GM18870 (cell line): ENCODE measurements around the gene GATA3.
A peak's percentile ranks its signal among the peaks of the same experiment; 100 is the strongest.

Experiments
- ATAC-seq: cut with Tn5 transposase; IDR thresholded peaks from one replicate; pipeline ENCODE4 v1.9.1; 2021; ENCODE audit warnings: moderate library complexity; ENCODE audit not compliant: unreplicated experiment

Gene GATA3

DNA sequence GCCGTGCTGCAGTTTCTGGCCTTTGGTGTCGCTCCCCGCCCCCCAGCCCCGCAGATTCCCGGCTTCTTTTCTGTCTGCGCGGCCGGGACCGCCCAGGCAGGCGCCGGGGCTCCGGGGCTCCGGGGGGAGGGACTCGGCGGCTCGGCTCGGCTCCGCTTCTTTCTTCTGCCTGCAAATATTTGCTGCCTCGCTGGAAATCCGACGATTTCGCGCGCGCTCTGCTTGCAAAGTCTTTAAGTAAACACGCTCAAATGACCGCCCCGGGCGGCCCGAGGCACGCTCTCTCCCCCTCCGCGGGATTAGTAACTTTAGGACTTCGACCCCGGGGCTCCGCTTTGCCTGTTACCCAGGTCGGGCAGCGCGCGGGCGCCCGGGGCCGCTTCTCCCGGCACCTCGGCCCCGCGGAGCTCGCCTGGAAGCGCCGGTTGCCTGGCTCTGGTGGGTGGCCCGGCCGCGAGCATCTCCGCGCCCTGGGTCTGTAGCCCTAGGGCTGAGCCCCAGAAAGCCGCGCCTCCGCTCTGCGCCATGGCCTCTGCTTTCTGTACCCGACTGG, 3.9 kb upstream of the GATA3 start:
- no peak for ATAC-seq

DNA sequence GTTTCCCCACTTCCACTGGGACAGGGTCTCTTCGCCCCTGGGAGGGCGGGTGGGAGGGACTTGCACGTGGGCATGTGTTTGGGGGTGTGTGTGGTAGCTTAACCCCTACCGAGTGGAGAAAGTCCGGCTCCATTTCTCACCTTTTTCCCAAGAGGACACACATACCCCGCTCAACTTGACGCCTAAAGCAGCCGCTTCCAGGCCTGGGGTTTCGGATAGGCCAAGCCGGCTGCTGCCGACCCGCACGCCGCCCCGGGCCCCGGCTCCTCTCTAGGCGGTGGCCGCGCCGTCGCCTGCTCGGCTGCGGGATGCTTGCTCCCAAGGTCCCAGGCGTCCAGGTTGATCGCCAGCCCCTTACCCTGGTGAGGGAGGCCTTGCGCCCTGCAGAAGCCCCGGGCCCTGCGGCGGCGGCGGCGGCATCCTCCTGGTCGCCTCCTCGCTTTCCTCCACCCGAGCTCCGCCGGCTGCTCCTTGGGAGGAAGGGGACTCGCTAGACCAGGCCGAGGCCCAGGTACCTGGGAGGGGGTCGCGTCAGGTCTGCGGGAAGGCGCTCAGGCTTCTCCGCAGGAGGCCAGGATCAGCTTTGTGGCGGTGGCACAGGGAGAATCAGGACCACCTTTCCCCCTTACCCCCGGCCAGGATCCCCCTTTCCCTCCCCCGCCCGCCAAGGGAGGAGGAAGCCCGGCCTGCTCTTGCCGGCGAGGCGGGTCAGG, 3.2 kb upstream of the GATA3 start:
- no peak for ATAC-seq

DNA sequence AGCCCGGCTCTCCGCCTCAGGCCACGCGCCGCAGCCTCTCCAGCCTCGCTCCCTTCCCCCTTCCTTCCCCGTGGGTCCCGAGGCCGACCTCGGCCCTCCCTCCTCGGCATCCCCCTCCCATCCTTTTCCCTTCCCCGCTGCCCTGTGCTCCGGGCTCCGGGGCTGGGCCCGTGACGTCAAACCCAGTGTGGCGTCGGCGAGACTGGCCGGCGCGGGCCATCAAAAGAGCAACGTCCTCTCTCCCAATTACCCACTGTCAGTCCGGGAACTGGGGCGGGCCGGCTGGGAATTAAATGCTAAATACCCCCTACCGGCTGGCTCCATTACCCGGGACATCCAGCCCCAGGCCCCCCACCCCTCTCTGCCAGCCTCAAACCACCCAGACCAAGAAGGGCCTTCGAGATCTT, 2.6 kb upstream of the GATA3 start:
- ATAC-seq: no peak

DNA sequence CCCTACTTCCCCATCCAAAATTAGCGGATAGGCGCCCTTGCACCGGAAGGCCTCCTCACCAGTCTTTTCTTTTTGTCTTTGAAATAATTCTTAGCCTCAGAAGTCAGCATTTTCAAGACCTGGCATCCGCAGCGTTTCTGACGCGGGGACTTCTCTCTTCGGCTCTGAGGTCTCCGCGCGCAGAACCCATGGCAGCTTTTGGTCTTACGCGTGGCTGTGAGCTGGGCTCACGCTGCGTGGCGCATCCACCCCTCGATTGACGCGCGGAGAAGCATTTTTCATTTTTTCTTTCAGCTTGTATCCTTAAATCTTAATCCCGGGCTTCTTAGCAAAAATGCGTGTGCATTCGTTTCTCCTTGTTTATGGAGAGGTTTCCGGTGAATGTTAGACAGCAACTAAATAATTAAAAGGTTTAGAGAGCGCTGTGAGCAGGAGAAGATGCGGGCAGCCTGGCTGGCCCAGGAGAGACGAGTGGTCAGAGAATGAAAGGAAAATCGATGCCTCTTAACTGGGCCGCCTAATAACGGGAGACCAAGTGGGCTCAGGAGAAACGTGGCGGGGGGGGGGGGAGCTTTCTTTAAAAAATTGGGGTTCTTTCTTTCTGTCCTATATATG, 2.0 kb upstream of the GATA3 start:
- ATAC-seq: no peak

DNA sequence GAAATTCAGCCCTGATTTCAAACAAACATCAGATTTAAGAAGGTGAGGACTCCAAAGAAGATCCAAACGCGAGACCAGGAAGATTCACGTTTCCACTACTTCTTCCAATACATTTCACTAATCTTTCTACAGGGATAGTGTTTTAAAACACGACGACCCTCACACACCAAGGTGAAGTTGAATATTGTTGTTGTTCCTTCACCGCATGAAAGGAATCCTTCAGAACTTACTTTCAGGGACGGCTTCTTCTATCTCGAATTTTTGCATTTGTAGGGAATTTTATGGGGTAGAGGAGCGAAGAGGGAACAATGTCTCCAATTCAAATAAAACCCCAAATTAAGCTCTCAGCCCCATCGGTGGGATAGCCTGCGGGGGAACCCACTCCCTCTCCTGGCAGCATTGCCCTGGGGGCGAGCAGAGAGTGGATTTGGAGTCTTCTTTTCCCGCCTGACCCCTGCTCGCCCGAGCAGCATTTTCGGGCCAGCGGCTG, 1.5 kb upstream of the GATA3 start:
- ATAC-seq: no peak

DNA sequence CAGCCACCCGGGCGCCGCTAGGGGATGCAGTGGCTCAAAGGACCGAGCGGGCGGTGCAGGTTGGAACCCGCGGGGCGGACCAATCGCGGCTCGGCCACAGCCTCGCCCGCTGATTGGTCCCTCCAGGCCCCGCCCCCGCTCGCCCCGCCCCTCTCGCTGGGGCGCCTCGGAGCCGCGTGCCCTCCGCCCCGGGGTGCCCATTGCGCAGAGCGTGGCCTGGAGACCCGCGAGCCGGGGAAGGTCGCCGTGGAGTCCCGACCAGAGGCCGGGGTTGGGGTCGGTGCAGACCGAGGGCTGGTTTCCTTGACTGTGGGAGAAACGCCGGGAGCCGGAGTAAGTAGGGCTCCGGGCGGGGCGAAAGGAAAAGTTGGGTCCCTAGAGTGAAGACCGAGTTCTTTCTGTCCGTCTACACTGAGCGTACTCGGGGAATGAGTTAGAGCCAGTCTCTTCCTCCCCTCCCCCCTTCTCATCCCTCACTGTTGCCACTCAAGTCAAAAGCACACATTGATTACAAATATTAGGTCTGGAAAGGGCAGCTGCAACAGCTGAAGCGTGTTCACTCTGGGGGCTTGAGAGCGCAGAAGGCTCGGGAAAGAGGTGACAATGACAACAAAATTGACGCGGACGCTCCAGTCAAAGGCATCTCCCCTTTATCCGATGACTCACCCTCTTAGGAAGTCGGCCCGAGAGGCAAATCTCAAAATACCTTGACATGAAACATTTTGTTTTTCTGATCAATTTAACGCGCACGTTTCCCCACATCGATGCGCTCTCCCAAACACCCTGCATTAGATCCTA, 843 bp upstream of the GATA3 start:
- ATAC-seq: peak; percentile 36

DNA sequence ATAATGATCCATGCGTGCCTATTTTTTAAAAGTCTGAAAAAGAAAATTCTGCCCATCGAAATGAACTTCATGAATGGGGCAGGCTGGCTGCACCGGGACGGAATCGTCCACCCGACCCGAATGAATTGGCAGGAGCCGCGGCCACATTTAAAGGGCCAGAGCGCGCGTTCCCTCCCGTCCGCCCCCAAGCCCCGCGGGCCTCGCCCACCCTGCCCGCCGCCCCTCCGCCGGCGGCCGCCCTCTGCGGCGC, 319 bp upstream of the GATA3 start:
- ATAC-seq: no peak

DNA sequence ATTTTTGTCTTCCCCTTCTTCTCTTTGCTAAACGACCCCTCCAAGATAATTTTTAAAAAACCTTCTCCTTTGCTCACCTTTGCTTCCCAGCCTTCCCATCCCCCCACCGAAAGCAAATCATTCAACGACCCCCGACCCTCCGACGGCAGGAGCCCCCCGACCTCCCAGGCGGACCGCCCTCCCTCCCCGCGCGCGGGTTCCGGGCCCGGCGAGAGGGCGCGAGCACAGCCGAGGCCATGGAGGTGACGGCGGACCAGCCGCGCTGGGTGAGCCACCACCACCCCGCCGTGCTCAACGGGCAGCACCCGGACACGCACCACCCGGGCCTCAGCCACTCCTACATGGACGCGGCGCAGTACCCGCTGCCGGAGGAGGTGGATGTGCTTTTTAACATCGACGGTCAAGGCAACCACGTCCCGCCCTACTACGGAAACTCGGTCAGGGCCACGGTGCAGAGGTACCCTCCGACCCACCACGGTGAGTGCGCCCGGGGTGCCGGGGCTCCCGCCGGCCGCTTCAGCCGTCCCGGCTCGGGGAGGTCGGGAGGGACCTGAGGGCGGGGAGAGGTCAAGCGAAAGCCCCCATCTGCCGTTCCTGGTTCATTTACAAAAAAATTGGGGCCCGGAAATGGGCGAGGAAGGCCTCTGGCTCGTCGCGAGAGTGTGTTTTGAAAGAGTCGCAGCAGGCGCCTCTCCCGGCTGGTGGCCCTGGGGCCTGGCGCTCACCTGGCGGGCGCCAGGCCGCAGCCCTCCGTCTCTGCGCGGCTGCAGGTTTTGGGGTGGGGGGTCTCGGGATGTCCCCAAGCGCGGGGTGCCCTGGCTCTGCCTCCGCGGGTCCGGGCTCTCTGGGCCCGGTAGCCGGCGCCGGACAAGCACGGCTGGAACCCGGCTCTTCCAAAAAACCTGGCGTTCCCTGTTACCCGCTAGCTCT, 1.2 kb downstream of the GATA3 start:
- ATAC-seq: no peak

DNA sequence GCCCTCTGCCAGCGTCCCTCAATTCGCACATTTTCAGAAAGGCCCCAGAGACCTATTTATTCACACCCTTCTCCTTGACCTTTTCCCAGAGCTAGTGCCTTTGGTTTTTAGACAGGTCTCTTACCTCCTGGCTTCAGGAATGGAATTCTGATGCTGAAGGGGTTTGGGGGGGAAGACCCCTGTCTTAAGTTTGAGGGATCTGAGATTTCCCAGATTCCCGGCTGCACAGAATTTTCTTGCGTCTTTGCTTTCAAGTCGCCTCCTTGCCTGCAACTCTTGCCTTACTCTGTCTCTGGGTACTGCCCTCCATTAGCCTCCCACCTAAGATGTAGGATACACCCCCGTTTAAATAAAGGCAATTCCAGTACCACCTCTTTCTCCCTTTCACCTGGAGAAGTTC, 1.9 kb downstream of the GATA3 start:
- ATAC-seq: no peak

DNA sequence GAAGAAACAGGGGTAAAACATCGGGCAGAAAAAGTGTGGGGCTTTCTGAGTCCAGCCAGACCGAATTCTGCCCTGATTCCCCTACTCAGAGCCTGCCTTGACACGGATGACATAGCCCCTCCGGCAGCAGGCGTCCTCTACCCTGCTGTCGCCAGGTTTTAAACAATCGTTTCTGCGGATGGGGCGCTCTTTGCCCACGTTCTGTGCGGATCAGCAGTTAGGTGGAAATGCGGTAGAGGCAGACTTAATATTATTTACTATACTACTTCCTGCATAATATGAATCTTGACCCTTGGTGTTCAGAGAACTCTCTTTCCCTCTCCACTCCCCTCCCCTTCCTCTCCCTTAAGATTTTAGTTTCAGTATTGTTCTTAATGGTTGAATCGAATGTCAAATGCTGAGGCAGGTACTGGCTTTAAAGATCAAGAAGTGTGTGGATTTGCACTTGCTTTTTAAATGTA, 2.4 kb downstream of the GATA3 start:
- ATAC-seq: peak; percentile 57

DNA sequence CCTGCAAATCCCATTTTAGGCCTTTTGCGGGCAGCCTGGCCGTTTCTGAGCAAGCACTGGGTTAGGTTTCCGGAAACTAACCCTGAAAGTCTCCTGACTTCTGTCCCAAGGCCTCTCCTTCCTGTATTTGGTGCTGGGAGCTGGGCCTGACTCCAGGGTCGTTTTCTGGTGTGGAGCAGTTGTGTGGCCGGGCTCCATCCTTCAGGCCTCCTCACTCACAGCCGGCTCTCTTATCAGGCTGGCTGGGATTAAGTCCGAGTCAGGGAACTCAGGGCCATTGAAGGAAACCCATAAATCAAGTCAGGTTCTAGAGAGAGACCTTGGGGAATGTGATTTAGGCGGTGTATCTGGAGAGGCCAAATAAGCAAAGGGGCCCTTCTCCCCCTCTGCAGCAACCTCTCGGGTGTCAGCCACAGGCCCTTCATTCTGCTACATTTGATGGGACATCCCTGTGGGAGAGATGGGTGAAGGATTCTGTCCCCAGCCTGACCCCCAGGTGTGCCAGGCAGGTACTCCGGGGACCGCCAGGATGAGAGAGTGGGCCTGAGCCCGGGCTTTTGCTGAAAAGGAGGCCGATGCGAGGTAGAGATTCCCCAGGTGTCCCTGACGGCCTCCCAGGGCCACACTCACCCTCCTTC, 3.3 kb downstream of the GATA3 start:
- ATAC-seq: no peak

DNA sequence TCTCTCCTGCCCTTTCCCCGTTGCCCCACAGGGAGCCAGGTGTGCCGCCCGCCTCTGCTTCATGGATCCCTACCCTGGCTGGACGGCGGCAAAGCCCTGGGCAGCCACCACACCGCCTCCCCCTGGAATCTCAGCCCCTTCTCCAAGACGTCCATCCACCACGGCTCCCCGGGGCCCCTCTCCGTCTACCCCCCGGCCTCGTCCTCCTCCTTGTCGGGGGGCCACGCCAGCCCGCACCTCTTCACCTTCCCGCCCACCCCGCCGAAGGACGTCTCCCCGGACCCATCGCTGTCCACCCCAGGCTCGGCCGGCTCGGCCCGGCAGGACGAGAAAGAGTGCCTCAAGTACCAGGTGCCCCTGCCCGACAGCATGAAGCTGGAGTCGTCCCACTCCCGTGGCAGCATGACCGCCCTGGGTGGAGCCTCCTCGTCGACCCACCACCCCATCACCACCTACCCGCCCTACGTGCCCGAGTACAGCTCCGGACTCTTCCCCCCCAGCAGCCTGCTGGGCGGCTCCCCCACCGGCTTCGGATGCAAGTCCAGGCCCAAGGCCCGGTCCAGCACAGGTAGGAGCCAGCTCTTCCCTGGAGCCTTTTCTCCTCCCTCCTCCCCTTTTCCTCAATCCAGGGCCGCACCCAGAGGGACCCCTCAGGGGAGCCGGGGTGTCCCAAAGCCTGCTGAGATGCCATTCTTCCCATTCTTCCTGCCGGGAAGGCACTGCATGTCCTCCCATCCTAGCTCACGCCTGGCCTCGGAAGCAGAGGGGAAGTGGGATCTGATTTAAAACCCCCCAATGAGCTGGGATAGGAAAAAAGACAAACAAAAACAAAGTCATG, 4.0 kb downstream of the GATA3 start:
- no peak for ATAC-seq

DNA sequence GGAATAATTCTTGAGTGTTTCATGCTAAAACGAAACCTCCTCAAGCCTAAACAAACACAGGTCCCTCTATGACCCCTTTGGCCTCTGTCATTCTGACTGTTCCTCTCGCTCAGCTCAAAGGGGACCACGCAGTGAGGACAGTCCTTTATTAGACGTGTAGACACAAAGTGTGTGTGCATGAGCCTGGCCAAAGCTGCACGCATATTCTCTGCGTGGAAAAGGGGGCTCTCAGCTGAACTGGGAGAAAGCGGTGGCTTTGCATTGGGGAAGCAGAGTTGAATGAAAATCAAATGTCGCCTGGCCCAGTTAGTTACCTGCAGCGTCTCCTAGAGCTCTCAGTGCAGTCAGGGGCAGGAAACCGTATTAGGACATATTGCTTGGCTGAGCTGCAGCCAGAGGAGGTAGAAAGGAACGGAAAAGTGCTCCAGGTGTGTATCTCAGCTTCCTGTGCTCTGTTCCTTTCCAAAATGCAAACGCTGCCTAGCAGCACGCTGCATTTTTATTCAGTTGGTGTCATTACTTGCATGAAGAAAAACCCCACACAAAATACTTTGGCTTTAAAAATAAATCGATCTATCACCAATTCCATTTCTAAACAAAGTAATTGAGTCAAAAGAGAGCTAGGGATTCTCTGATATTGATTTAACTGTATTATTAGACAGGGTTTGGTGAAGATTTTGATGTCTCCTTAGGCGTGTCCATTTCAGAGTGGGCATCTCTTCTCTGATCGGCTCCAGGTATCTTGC, 4.9 kb downstream of the GATA3 start:
- no peak for ATAC-seq

DNA sequence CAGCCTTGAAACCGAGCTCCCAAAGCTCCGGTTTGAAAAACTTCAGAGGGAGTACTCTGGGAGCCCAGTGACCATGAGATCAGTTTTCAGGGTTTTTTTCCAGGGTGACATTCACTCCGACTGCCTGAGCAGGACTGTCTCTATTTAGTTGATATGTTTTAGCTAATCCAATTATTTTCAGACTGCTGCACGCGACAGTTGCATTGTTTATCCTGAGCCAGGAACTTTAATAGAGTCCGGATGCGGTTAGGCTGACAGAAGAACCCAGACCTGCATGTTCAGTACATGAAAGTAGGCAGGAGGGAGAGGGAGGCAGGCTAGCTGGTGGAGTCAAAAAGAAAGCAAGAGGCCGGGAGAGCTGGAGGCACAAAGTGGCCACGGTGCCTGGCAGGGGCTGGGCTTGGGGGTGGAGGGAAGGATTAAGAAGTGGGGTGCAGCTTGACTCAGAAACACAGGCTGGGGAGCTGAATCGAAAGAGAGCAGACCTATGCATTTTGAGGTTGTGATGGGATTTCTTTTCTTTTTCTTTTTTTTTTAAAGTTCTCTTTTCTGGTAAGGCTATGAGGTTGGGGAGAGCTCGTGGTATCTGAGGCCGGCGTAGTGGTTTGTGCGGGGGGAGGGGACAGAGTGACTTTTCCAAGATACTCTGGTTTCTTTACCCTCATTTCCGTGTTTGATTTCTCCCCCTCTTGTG, 5.7 kb downstream of the GATA3 start:
- peak; percentile 34 for ATAC-seq

DNA sequence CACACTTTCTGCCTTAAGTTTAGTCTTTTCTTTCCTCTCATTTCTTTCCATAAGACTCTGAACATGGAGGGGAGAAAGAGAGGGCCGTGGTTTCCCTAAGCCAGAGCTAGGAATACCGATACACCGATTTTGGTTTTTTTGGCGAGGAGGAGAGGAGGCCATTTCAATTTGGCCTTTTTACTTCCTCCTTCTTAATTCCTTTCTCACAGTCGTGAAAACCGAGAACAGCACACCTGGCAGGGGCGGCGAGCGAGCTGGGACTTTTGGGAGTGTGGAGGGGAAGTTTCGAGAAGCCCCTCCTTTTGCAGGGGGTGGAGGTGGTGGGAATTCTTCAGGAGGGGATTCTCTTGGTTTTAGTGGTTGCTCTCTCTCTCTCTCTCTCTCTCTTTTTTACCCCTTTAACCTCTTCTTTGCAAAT, 6.2 kb downstream of the GATA3 start:
- no peak for ATAC-seq

DNA sequence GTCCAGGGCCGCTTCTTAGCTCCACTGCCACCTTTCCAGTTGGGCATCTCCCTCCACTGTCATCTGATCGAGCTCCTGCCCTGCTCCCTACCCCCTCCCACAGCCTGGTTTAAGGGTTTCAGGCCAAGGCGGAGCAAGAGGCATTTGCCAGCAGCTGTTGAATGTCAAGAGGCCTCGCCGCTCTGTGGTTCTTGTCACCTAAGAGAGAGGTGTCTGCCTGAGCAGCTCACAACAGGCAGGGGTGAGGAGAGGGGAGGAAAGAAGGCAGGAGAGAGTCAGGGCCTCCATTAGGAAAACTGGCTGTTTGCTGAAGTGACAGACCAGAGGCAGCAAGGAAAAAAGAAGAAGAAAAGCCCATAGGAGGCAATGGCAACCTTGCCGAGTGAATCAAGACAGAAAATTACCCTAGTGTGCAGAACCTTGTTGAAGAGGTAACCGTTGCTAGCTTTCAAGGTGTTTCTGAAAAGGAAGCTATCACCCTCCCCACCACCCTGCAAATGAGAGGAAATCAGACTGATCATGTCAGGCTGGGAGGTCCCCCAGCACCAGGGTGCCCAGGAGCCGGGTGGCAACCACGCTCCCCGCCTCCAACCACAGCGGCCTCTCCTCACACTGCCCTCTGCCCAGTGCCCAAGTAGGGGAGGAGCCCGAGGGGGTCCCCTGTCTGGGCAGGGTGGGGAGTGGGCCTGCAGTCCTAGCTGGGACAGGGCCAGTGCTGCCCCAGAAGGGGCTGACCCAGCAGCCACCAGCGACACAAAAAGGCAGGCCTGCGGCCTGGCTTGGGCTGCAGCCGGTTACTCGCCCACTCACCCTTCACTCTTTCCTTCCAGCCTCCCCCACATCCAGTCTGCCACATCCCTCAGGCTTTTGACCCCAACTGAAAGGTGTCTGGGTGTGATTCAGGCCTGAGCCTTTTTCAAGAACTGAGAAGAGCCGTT, 7.1 kb downstream of the GATA3 start:
- ATAC-seq: no peak
